Suprapubic skin (tissue), 3 donors: ENCODE results near the gene ALDH1A2.

Experiments
- CTCF ChIP-seq, 2 donors: fragments of 200-600 bp in 1 of 2; fragments of 450-650 bp in 1 of 2; sonication (generic) in 1 of 2; IDR thresholded peaks; one replicate each; pipeline ENCODE4 v1.5.1; 2016 to 2019; ENCODE audit warnings: antibody characterized with exemption in 2 of 2, mild to moderate bottlenecking in 1 of 2, moderate library complexity in 1 of 2
- POLR2A ChIP-seq, 2 donors: fragments of 450-650 bp; IDR thresholded peaks; one replicate each; pipeline ENCODE4 v1.6.1; 2017; ENCODE audit warnings: antibody characterized with exemption in 2 of 2, mild to moderate bottlenecking in 2 of 2, moderate library complexity in 2 of 2

GRCh38 chr15:57911247-57911646, 154.3 kb downstream of the ALDH1A2 start:
- TF ChIP-seq CTCF (IDR thresholded peaks at IDR 0.05), result no peak
- no peak for TF ChIP-seq POLR2A (IDR thresholded peaks at IDR 0.05)
